ENCODE measurements around the gene TCF3. TPM values are rescaled to one million over a fixed set of nuclear protein-coding genes. Genes with fewer than 3 reads are reported as not detected.

TCF3 gene
- total RNA-seq: 10 to 100 TPM; 28.0 to 85.3 (median 76.6) TPM
- polyA plus RNA-seq: 10 to 100 TPM; 17.0 to 56.9 TPM
- long read RNA-seq, donor 1, partial matches to known transcripts: 22 of 37 reads
- long read RNA-seq, donor 1, other reads (novel, unspliced or antisense): 14 of 37 reads
- long read RNA-seq, donor 2, full-length matches to known transcripts: 9 of 36 reads
- long read RNA-seq, donor 2, partial matches to known transcripts: 27 of 36 reads
- long read RNA-seq, donor 2, other reads (novel, unspliced or antisense): 0 of 36 reads
- long read RNA-seq, donor 3, full-length matches to known transcripts: 4 of 64 reads
- long read RNA-seq, donor 3, partial matches to known transcripts: 17 of 64 reads
- long read RNA-seq, donor 3, other reads (novel, unspliced or antisense): 43 of 64 reads

DNA sequence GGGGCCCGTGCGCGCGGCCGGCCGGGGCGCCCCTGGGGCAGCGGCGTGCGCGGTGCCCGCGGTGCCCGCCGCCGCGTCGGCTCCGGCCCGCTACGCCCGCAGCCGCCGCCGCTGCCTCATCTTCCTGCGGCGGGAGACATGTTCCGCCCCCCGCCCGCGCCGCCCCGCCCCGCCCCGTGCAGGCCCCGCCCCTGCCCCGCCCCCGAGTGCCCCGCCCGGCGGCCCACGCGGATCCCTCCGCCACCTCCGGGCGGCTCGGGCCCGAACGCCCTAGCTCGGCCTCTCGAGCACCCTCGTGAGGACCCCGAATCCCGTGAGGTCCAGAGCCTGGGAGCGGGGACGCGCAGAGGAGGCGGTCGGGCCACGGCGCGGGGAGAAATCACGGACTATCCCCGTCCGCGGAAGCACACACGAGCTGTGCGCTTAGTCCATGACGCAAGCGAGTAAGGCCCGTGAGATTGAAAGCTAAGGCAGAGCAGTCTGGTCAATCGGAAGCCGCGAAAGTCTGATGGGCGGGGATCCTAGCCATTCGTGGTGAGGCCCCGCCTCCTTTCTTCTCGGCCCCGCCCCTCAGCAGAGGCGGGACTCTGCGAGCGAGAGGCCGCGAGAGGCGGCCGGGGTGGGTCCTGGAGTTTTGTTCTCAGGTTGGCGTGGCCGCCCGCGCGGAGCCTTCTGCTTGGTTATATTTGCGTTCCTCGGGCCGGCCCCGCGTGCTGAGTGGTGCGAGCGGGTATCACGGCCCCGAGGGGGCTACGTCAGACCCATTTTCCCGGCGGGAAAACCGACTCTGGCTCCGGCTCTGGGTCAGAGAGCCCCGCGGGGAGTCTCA lies at the start of gene TCF3:
Gene TCF3 (minus strand): TSS at position 145 of the 829 bp plus-strand sequence. CDS start 2,367 bp downstream, outside the sequence.
- no peaks in the 10 kb centered on the region for H3K27me3 ChIP-seq
- TF ChIP-seq EP300 (IDR thresholded peaks at IDR 0.05) (peak; percentile 85), POLR2A (IDR thresholded peaks at IDR 0.05) (peak; percentile 66)
- TF ChIP-seq, protein P1, sequence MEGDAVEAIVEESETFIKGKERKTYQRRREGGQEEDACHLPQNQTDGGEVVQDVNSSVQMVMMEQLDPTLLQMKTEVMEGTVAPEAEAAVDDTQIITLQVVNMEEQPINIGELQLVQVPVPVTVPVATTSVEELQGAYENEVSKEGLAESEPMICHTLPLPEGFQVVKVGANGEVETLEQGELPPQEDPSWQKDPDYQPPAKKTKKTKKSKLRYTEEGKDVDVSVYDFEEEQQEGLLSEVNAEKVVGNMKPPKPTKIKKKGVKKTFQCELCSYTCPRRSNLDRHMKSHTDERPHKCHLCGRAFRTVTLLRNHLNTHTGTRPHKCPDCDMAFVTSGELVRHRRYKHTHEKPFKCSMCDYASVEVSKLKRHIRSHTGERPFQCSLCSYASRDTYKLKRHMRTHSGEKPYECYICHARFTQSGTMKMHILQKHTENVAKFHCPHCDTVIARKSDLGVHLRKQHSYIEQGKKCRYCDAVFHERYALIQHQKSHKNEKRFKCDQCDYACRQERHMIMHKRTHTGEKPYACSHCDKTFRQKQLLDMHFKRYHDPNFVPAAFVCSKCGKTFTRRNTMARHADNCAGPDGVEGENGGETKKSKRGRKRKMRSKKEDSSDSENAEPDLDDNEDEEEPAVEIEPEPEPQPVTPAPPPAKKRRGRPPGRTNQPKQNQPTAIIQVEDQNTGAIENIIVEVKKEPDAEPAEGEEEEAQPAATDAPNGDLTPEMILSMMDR (IDR thresholded peaks at IDR 0.05): peak in 2 of 3 donors; percentile 31 to 57
- H3K36me3 ChIP-seq: no peaks in the 10 kb centered on the region
- peak; percentile 97 to 99 (median 98) for DNase-seq
- H3K9me3 ChIP-seq: no peaks in the 10 kb centered on the region
- peak within 1 kb of the TSS; percentile 98 to 99 for H3K27ac ChIP-seq
- intact Hi-C loops (cut with DNase I): loop anchor here in 3 of 4 donors (2.0 to 10.0 kb wide), 3 partner anchors 45 to 98 kb away; partner anchors contain the start of gene UQCR11 (in 1 of the 3)
- peak within 1 kb of the TSS; percentile 87 for H3K4me3 ChIP-seq
- WGBS, 3 donors: 0% methylated on average over 42 to 107 of the region's 107 CpGs
- peaks cover 6% of the 10 kb centered on the region for H3K4me1 ChIP-seq (ENCODE audit: insufficient read depth)

DNA sequence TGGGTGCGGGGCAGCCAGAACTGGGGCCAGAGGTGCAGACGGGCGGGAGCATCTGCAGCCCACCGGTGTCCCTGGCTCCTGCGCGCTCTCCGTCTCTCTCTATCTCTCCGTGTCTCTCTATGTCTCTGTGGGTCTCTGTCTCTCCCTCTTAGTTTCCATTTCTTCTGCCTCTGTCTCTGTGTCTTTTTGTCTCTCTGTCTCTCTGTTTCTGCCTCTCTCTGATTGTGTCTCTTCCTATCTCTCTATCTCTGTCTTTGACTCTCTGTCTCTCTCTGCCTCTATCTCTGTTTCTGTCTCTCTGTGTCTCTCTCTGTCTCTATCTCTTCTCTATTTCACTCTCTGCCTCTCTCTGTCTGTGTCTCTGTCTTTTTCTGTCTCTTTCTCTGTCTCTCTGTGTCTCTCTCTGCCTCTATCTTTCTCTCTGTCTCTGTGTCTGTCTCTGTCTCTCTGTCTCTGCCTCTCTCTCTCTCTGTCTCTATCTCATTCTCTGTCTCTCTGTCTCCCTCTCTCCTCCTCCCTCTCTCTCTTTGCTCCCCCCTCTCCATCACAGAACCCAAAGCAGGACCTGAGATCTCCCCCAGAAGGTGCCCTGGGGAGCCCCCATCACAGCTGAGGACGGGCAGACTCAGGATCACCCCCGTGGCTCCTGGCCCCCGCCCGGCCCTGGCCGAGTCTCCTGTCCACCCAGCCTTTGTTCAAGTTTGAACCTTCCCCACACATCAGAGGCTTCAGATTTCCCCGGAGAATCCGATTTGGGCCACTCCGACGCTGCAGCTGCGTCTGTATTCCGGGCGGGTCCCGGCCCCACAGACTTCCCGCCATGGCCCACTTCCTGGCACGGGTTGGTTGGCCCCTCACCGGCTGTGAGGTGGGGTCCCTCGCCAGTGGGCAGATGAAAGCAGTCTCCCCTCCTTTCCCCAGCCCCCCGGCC lies 48.6 kb upstream of the TCF3 start:
- Histone ChIP-seq H3K9me3 (peaks cover 0 to 3% of the 10 kb centered on the region in 2 donors), H3K36me3 (no peaks in the 10 kb centered on the region), H3K4me1 (ENCODE audit: insufficient read depth) (no peaks in the 10 kb centered on the region), H3K27me3 (no peaks in the 10 kb centered on the region), H3K27ac (no peak overlapping the region), H3K4me3 (no peak overlapping the region)
- no peak for DNase-seq
- TF ChIP-seq EP300 (IDR thresholded peaks at IDR 0.05): no peak
- TF ChIP-seq, protein P1 (IDR thresholded peaks at IDR 0.05): no peak
- intact Hi-C loops (cut with DNase I): no loop called here
- 7 to 22% (median 14%) methylated on average over 25 to 26 of the region's 26 CpGs for WGBS, 3 donors

- 29 to 35% (median 32%) methylated on average over 27 to 31 of the region's 31 CpGs for WGBS, 3 donors
- H3K36me3 ChIP-seq: no peaks in the 10 kb centered on the region
- H3K27me3 ChIP-seq: no peaks in the 10 kb centered on the region
- no peaks in the 10 kb centered on the region for H3K9me3 ChIP-seq
- H3K4me1 ChIP-seq (ENCODE audit: insufficient read depth): no peaks in the 10 kb centered on the region
- DNase-seq: no peak
- intact Hi-C loops (cut with DNase I): no loop called here
- no peak overlapping the region for H3K4me3 ChIP-seq
- TF ChIP-seq, protein P1 (IDR thresholded peaks at IDR 0.05): no peak
- TF ChIP-seq EP300 (IDR thresholded peaks at IDR 0.05) (no peak), POLR2A (IDR thresholded peaks at IDR 0.05) (no peak)
- H3K27ac ChIP-seq: no peak overlapping the region
Observed at GRCh38 chr19:1699998-1700732, 47.8 kb upstream of the TCF3 start.
